H9 (cell line): ENCODE results near the gene DNAH8. TPM values are rescaled to one million over a fixed set of nuclear protein-coding genes. Genes with fewer than 3 reads are reported as not detected.

Experiments used
- DNase-seq: peaks from one replicate; pipeline ENCODE4 v3.0.0-alpha.2; 2017
- H2AFZ ChIP-seq: one replicate; pipeline ENCODE4 v1.6.1; 2013; ENCODE audit warnings: mild to moderate bottlenecking, low read length, control low read depth, moderate library complexity
- H2AK5ac ChIP-seq: 2 replicates; pipeline ENCODE4 v1.6.1; 2013; ENCODE audit warnings: low read length, control low read depth, mixed read lengths; ENCODE audit not compliant: insufficient read length
- H2BK120ac ChIP-seq: one replicate; pipeline ENCODE4 v1.6.1; 2013; ENCODE audit warnings: low read depth, mild to moderate bottlenecking, low read length, control low read depth, inconsistent platforms; ENCODE audit not compliant: poor library complexity, severe bottlenecking
- H2BK12ac ChIP-seq: 2 replicates; pipeline ENCODE4 v1.6.1; 2013; ENCODE audit warnings: low read length, control low read depth, mixed read lengths, low read depth; ENCODE audit not compliant: insufficient read length
- H2BK15ac ChIP-seq: 2 replicates; pipeline ENCODE4 v1.6.1; 2013; ENCODE audit warnings: low read depth, low read length, control low read depth
- H2BK20ac ChIP-seq: one replicate; pipeline ENCODE4 v1.6.1; 2013; ENCODE audit warnings: low read depth, mild to moderate bottlenecking, low read length, control low read depth, inconsistent platforms; ENCODE audit not compliant: poor library complexity, severe bottlenecking
- H2BK5ac ChIP-seq: 2 replicates; pipeline ENCODE4 v1.6.1; 2013; ENCODE audit warnings: low read length, control low read depth, mixed read lengths; ENCODE audit not compliant: insufficient read length
- H3K14ac ChIP-seq: 2 replicates; pipeline ENCODE4 v1.6.1; 2013; ENCODE audit warnings: low read length, control low read depth; ENCODE audit not compliant: insufficient read depth
- H3K18ac ChIP-seq: 2 replicates; pipeline ENCODE4 v1.6.1; 2013; ENCODE audit warnings: low read depth, mild to moderate bottlenecking, mixed read lengths, low read length, control low read depth; ENCODE audit not compliant: insufficient read length
- H3K23ac ChIP-seq: 2 replicates; pipeline ENCODE4 v1.6.1; 2013; ENCODE audit warnings: low read length, control low read depth, mixed read lengths, low read depth; ENCODE audit not compliant: insufficient read length
- H3K23me2 ChIP-seq: 2 replicates; pipeline ENCODE4 v1.6.1; 2013; ENCODE audit warnings: low read depth, mild to moderate bottlenecking, mixed read lengths, low read length, control low read depth; ENCODE audit not compliant: insufficient read length, poor library complexity, severe bottlenecking
- H3K27ac ChIP-seq: 2 replicates; pipeline ENCODE4 v1.5.1; 2013; ENCODE audit warnings: low read length, control low read depth, mixed read lengths, low read depth; ENCODE audit not compliant: insufficient read length
- H3K27me3 ChIP-seq: 2 replicates; pipeline ENCODE4 v1.6.1; 2013; ENCODE audit warnings: low read length, control low read depth, inconsistent platforms; ENCODE audit not compliant: insufficient read depth
- H3K4ac ChIP-seq: 2 replicates; pipeline ENCODE4 v1.6.1; 2013; ENCODE audit warnings: low read depth, mild to moderate bottlenecking, control low read depth, inconsistent platforms, low read length, moderate library complexity
- H3K4me1 ChIP-seq: 2 replicates; pipeline ENCODE4 v1.6.1; 2013; ENCODE audit warnings: low read length, control low read depth, inconsistent platforms; ENCODE audit not compliant: insufficient read depth
- H3K4me2 ChIP-seq: 2 replicates; pipeline ENCODE4 v1.6.1; 2013; ENCODE audit warnings: low read length, control low read depth, mixed read lengths; ENCODE audit not compliant: insufficient read length, insufficient read depth
- H3K56ac ChIP-seq: 2 replicates; pipeline ENCODE4 v1.6.1; 2013; ENCODE audit warnings: low read depth, mild to moderate bottlenecking, mixed read lengths, low read length, control low read depth; ENCODE audit not compliant: insufficient read length
- H3K79me1 ChIP-seq: 2 replicates; pipeline ENCODE4 v1.6.1; 2013; ENCODE audit warnings: low read depth, mild to moderate bottlenecking, moderate library complexity, low read length, control low read depth, inconsistent platforms; ENCODE audit not compliant: insufficient read depth, poor library complexity, severe bottlenecking
- H3K79me2 ChIP-seq: 2 replicates; pipeline ENCODE4 v1.6.1; 2013; ENCODE audit warnings: low read length, control low read depth, inconsistent platforms; ENCODE audit not compliant: insufficient read depth
- H3K9ac ChIP-seq: 2 replicates; pipeline ENCODE4 v1.6.1; 2013; ENCODE audit warnings: low read length, control low read depth, mixed read lengths; ENCODE audit not compliant: insufficient read length; ENCODE audit errors: extremely low read depth
- H3K9me3 ChIP-seq: one replicate; pipeline ENCODE4 v1.6.1; 2013; ENCODE audit warnings: low read depth, low read length, inconsistent platforms; ENCODE audit not compliant: control insufficient read depth
- H3T11ph ChIP-seq: one replicate; pipeline ENCODE4 v1.6.1; 2013; ENCODE audit warnings: mild to moderate bottlenecking, low read length, control low read depth, inconsistent platforms
- H4K20me1 ChIP-seq: one replicate; pipeline ENCODE4 v1.6.1; 2013; ENCODE audit not compliant: control insufficient read depth, insufficient read length, insufficient read depth
- H4K5ac ChIP-seq: 2 replicates; pipeline ENCODE4 v1.6.1; 2013; ENCODE audit warnings: low read depth, mild to moderate bottlenecking, mixed read lengths, low read length, control low read depth; ENCODE audit not compliant: insufficient read length
- H4K8ac ChIP-seq: replicated peaks from 2 replicates; pipeline ENCODE4 v1.6.1; 2013; ENCODE audit warnings: low read length, control low read depth, mixed read lengths, low read depth; ENCODE audit not compliant: insufficient read length
- H4K91ac ChIP-seq: 2 replicates; pipeline ENCODE4 v1.6.1; 2013; ENCODE audit warnings: low read depth, mild to moderate bottlenecking, moderate library complexity, mixed read lengths, low read length, control low read depth; ENCODE audit not compliant: insufficient read length
- H3K27ac Mint-ChIP-seq, 3 experiments: 2 replicates in 2 of 3; 3 replicates in 1 of 3; pipeline ENCODE4 v1.8.0; 2020 to 2021; ENCODE audit warnings: mixed read lengths in 3 of 3, mild to moderate bottlenecking in 1 of 3, moderate library complexity in 1 of 3
- H3K27me3 Mint-ChIP-seq: 2 replicates; pipeline ENCODE4 v1.8.0; 2021; ENCODE audit warnings: low read depth, mild to moderate bottlenecking, moderate library complexity, mixed read lengths
- H3K36me3 Mint-ChIP-seq, 3 experiments: 2 replicates in 2 of 3; 3 replicates in 1 of 3; pipeline ENCODE4 v1.8.0; 2020 to 2021; ENCODE audit warnings: low read depth in 3 of 3, mixed read lengths in 3 of 3; ENCODE audit not compliant: insufficient read depth in 1 of 3
- H3K4me1 Mint-ChIP-seq, 2 experiments: 2 replicates each; pipeline ENCODE4 v1.8.0; 2020; ENCODE audit warnings: mixed read lengths in 2 of 2
- H3K4me3 Mint-ChIP-seq, 2 experiments: 2 replicates in 1 of 2; 3 replicates in 1 of 2; pipeline ENCODE4 v1.8.0; 2020 to 2021; ENCODE audit warnings: mild to moderate bottlenecking in 2 of 2, mixed read lengths in 2 of 2, moderate library complexity in 1 of 2
- H3K9me3 Mint-ChIP-seq, 2 experiments: 2 replicates in 1 of 2; 3 replicates in 1 of 2; pipeline ENCODE4 v1.8.0; 2020; ENCODE audit warnings: mild to moderate bottlenecking in 2 of 2, mixed read lengths in 2 of 2, moderate library complexity in 1 of 2
- WGBS: extraction: QIAGEN DNeasy Blood & Tissue Kit; methylation state at CpG from one replicate; pipeline ENCODE4 v1.1.7; 2013; ENCODE audit warnings: missing lambda C conversion rate, low lambda C conversion rate, mixed read lengths; ENCODE audit not compliant: insufficient read length; ENCODE audit errors: extremely low coverage; 5-methylcytosine and 5-hydroxymethylcytosine counted together
- total RNA-seq: library from RNA; stranded (reverse); gene quantifications from 2 replicates; pipeline ENCODE4 v1.2.1, GENCODE V29; 2021
- TF ChIP-seq, protein P1 (sequence below): fragments of 200-600 bp; sonication (generic); conservative IDR thresholded peaks from 3 replicates; pipeline ENCODE4 v1.8.0; 2021; ENCODE audit warnings: antibody characterized with exemption, mild to moderate bottlenecking

The DNAH8 gene
- total RNA-seq, 1 experiment from 2014 or later, result not detected

- H4K8ac ChIP-seq, result no peak overlapping the region
- no peak overlapping the region for H3K23ac ChIP-seq
- no peak overlapping the region for H2BK15ac ChIP-seq
- H3K9me3 ChIP-seq, result no peaks in the 10 kb centered on the region
- no peak overlapping the region for H2BK20ac ChIP-seq
- no peak overlapping the region for H3K4ac ChIP-seq
- H4K20me1 ChIP-seq, result no peaks in the 10 kb centered on the region
- H3K9me3 Mint-ChIP-seq, result no peaks in the 10 kb centered on the region
- peaks cover 10 to 22% of the 10 kb centered on the region in 2 experiments for H3K4me1 Mint-ChIP-seq
- H3K79me1 ChIP-seq, result no peaks in the 10 kb centered on the region
- H2BK5ac ChIP-seq, result no peak overlapping the region
- no peak overlapping the region for H3T11ph ChIP-seq
- WGBS, result no CpG with 5 or more reads among the region's 3 CpGs
- DNase-seq, result no peak
- H3K79me2 ChIP-seq, result no peaks in the 10 kb centered on the region
- no peak overlapping the region for H3K9ac ChIP-seq
- no peak overlapping the region for H3K27ac ChIP-seq
- H2BK12ac ChIP-seq, result no peak overlapping the region
- H3K4me1 ChIP-seq, result peaks cover 3% of the 10 kb centered on the region; the same call in 1 of the 2 replicates
- no peak overlapping the region for H2AFZ ChIP-seq
- H3K4me3 Mint-ChIP-seq, result no peak overlapping the region
- H3K14ac ChIP-seq, result no peak overlapping the region
- H2AK5ac ChIP-seq, result no peak overlapping the region
- H3K18ac ChIP-seq, result no peak overlapping the region
- no peak overlapping the region for H4K5ac ChIP-seq
- no peaks in the 10 kb centered on the region; a peak in 1 of 7 replicates for H3K36me3 Mint-ChIP-seq
- no peak overlapping the region for H3K4me2 ChIP-seq
- H3K27me3 Mint-ChIP-seq, result peaks cover 7% of the 10 kb centered on the region; the same call in 1 of the 2 replicates
- no peaks in the 10 kb centered on the region for H3K27me3 ChIP-seq
- H3K27ac Mint-ChIP-seq, result no peak overlapping the region
- H4K91ac ChIP-seq, result no peak overlapping the region
- no peaks in the 10 kb centered on the region for H3K23me2 ChIP-seq
- TF ChIP-seq, protein P1, sequence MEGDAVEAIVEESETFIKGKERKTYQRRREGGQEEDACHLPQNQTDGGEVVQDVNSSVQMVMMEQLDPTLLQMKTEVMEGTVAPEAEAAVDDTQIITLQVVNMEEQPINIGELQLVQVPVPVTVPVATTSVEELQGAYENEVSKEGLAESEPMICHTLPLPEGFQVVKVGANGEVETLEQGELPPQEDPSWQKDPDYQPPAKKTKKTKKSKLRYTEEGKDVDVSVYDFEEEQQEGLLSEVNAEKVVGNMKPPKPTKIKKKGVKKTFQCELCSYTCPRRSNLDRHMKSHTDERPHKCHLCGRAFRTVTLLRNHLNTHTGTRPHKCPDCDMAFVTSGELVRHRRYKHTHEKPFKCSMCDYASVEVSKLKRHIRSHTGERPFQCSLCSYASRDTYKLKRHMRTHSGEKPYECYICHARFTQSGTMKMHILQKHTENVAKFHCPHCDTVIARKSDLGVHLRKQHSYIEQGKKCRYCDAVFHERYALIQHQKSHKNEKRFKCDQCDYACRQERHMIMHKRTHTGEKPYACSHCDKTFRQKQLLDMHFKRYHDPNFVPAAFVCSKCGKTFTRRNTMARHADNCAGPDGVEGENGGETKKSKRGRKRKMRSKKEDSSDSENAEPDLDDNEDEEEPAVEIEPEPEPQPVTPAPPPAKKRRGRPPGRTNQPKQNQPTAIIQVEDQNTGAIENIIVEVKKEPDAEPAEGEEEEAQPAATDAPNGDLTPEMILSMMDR, result no peak
- no peak overlapping the region for H3K56ac ChIP-seq
- H2BK120ac ChIP-seq, result no peak overlapping the region
Measured at GRCh38 chr6:38852215-38852614, 137.1 kb downstream of the DNAH8 start.
